Hepatocyte (in vitro differentiated cells): ENCODE results near the gene EPHA10.

Source experiments
- EZH2phosphoT487 ChIP-seq: fragments of 200-600 bp; sonication (generic); IDR thresholded peaks from one replicate; pipeline ENCODE4 v1.6.1; 2018; ENCODE audit warnings: antibody characterized with exemption, mild to moderate bottlenecking, low read depth, moderate library complexity; ENCODE audit not compliant: unreplicated experiment, severe bottlenecking
- TF ChIP-seq, protein P1 (sequence below): fragments of 200-600 bp; sonication (generic); IDR thresholded peaks from 2 replicates; pipeline ENCODE4 v1.5.1; 2016; ENCODE audit warnings: antibody characterized with exemption, mild to moderate bottlenecking; ENCODE audit not compliant: poor library complexity

DNA sequence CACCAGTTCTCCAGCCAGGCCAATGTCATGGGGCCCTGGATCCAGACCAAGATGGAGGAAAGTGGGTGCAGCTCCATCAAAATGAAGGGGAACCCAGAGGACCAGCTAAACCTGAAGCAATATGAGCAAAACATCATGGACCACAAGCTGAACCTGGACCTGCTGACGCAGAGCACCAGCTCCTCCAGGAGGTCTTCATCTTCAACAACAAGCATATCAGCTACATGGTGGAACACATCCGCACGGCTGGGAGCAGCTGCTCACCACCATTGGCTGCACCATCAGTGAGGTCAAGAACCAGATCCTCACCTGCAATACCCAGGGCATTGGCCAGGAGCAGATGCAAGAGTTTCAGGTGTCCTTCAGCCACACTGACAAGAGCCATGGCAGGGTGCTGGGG lies 13.7 kb upstream of the EPHA10 start:
- TF ChIP-seq, protein P1, sequence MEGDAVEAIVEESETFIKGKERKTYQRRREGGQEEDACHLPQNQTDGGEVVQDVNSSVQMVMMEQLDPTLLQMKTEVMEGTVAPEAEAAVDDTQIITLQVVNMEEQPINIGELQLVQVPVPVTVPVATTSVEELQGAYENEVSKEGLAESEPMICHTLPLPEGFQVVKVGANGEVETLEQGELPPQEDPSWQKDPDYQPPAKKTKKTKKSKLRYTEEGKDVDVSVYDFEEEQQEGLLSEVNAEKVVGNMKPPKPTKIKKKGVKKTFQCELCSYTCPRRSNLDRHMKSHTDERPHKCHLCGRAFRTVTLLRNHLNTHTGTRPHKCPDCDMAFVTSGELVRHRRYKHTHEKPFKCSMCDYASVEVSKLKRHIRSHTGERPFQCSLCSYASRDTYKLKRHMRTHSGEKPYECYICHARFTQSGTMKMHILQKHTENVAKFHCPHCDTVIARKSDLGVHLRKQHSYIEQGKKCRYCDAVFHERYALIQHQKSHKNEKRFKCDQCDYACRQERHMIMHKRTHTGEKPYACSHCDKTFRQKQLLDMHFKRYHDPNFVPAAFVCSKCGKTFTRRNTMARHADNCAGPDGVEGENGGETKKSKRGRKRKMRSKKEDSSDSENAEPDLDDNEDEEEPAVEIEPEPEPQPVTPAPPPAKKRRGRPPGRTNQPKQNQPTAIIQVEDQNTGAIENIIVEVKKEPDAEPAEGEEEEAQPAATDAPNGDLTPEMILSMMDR = no peak
- no peak for TF ChIP-seq EZH2phosphoT487
